Stimulated activated CD4-positive, alpha-beta T cell treated with anti-CD3 and anti-CD28 coated beads, Interleukin-1b, Interleukin-23, amount 100 ng/mL, for 4 hours (primary cell): Measurements from ENCODE around the gene OTOF.

Source experiments
- DNase-seq, 2 donors: peaks; one replicate each; pipeline ENCODE4 v3.0.0-alpha.2; 2020; ENCODE audit warnings: low read depth in 2 of 2

The OTOF gene

GRCh38 chr2:26412091-26412673 is 65.7 kb downstream of the OTOF start:
- no peak for DNase-seq

GRCh38 chr2:26411419-26411818 is 66.5 kb downstream of the OTOF start:
- no peak for DNase-seq

GRCh38 chr2:26410764-26411243 is 67.1 kb downstream of the OTOF start:
- DNase-seq, result no peak

- DNase-seq, result no peak
These were observed 68.1 kb downstream of the OTOF start for GRCh38 chr2:26409785-26410184.

- DNase-seq, result no peak
These were observed 70.4 kb downstream of the OTOF start for GRCh38 chr2:26407526-26407925.
